WTC11 (cell line): ENCODE results near the gene GGTLC1. TPM values are rescaled to one million over a fixed set of nuclear protein-coding genes. Genes with fewer than 3 reads are reported as not detected.

ENCODE experiments used
- ATAC-seq: fragments of 200-7000 bp; cut with Tn5 transposase; 2 replicates; pipeline ENCODE4 v1.10.0; 2021; ENCODE audit warnings: mild to moderate bottlenecking, moderate library complexity
- CTCF ChIA-PET: fragments of 300-600 bp; sonication (Branson Sonifier 250); formaldehyde crosslinking; loops from one replicate; lab custom pipeline; 2021; ENCODE audit warnings: antibody characterized with exemption; lab: Charles Lee
- POLR2A ChIA-PET: fragments of 350-600 bp; sonication (Branson Sonifier 250); formaldehyde crosslinking; loops from one replicate; lab custom pipeline; 2021; ENCODE audit warnings: antibody characterized with exemption; lab: Charles Lee
- DNase-seq: peaks from one replicate; pipeline ENCODE4 v3.0.0; 2021; ENCODE audit warnings: low spot score
- H3K27ac Mint-ChIP-seq: 2 replicates; pipeline ENCODE4 v1.8.0; 2021; ENCODE audit warnings: mixed read lengths
- H3K27me3 Mint-ChIP-seq: 2 replicates; pipeline ENCODE4 v1.8.0; 2021; ENCODE audit warnings: low read depth, mild to moderate bottlenecking, moderate library complexity, mixed read lengths
- H3K36me3 Mint-ChIP-seq: 2 replicates; pipeline ENCODE4 v1.8.0; 2021; ENCODE audit warnings: mixed read lengths
- H3K4me1 Mint-ChIP-seq: 2 replicates; pipeline ENCODE4 v1.8.0; 2022; ENCODE audit warnings: mixed read lengths
- H3K4me3 Mint-ChIP-seq: 2 replicates; pipeline ENCODE4 v1.8.0; 2021; ENCODE audit warnings: mild to moderate bottlenecking, moderate library complexity, mixed read lengths
- H3K9me3 Mint-ChIP-seq: 2 replicates; pipeline ENCODE4 v1.8.0; 2021; ENCODE audit warnings: mixed read lengths
- ATF3 ChIP-seq: sonication (generic); formaldehyde crosslinking; conservative IDR thresholded peaks from 2 replicates; pipeline ENCODE4 v1.8.1; 2022; ENCODE audit warnings: mild to moderate bottlenecking, missing genetic modification reagents
- ELF4 ChIP-seq: sonication (generic); formaldehyde crosslinking; IDR thresholded peaks from 2 replicates; pipeline ENCODE4 v1.8.1; 2022; ENCODE audit warnings: low read depth, mild to moderate bottlenecking, moderate library complexity, missing genetic modification reagents
- ETV6 ChIP-seq: sonication (generic); formaldehyde crosslinking; IDR thresholded peaks from 2 replicates; pipeline ENCODE4 v1.8.1; 2022; ENCODE audit warnings: mild to moderate bottlenecking, missing genetic modification reagents
- FOXK1 ChIP-seq: sonication (generic); formaldehyde crosslinking; IDR thresholded peaks from 2 replicates; pipeline ENCODE4 v1.8.0; 2022; ENCODE audit warnings: mild to moderate bottlenecking, moderate library complexity, missing genetic modification reagents
- FOXP1 ChIP-seq: sonication (generic); formaldehyde crosslinking; IDR thresholded peaks from 2 replicates; pipeline ENCODE4 v1.8.0; 2022; ENCODE audit warnings: missing genetic modification reagents, mild to moderate bottlenecking, moderate library complexity, borderline replicate concordance
- HMGA2 ChIP-seq: fragments of 250-450 bp; sonication (Bioruptor Pico); IDR thresholded peaks from 2 replicates; pipeline ENCODE4 v1.4.0; 2021; ENCODE audit warnings: mild to moderate bottlenecking, moderate library complexity
- MXD4 ChIP-seq: fragments of 250-450 bp; sonication (Bioruptor Pico); IDR thresholded peaks from 2 replicates; pipeline ENCODE4 v1.8.0; 2021; ENCODE audit warnings: mild to moderate bottlenecking, moderate library complexity, borderline replicate concordance
- NR2C2 ChIP-seq: sonication (generic); formaldehyde crosslinking; IDR thresholded peaks from 2 replicates; pipeline ENCODE4 v1.8.0; 2022; ENCODE audit warnings: mild to moderate bottlenecking, missing genetic modification reagents
- PRRX2 ChIP-seq: fragments of 250-450 bp; sonication (Bioruptor Pico); IDR thresholded peaks from 2 replicates; pipeline ENCODE4 v1.8.0; 2021; ENCODE audit warnings: mild to moderate bottlenecking
- STAT6 ChIP-seq: sonication (generic); formaldehyde crosslinking; conservative IDR thresholded peaks from 2 replicates; pipeline ENCODE4 v1.8.1; 2023; ENCODE audit warnings: mild to moderate bottlenecking, low read depth, missing genetic modification reagents, moderate library complexity
- TCF7 ChIP-seq: sonication (generic); formaldehyde crosslinking; IDR thresholded peaks from 2 replicates; pipeline ENCODE4 v1.8.0; 2022; ENCODE audit warnings: mild to moderate bottlenecking, low read depth, missing genetic modification reagents, moderate library complexity
- TP53 ChIP-seq: sonication (generic); formaldehyde crosslinking; IDR thresholded peaks from 2 replicates; pipeline ENCODE4 v1.8.1; 2023; ENCODE audit warnings: mild to moderate bottlenecking, missing genetic modification reagents
- ZNF138 ChIP-seq: sonication (generic); formaldehyde crosslinking; conservative IDR thresholded peaks from 2 replicates; pipeline ENCODE4 v1.8.1; 2022; ENCODE audit warnings: mild to moderate bottlenecking, moderate library complexity, missing genetic modification reagents
- ZNF232 ChIP-seq: sonication (generic); formaldehyde crosslinking; IDR thresholded peaks from 2 replicates; pipeline ENCODE4 v1.8.0; 2022; ENCODE audit warnings: mild to moderate bottlenecking, missing genetic modification reagents
- ZNF281 ChIP-seq: sonication (generic); formaldehyde crosslinking; IDR thresholded peaks from 2 replicates; pipeline ENCODE4 v1.8.0; 2023; ENCODE audit warnings: mild to moderate bottlenecking, missing genetic modification reagents
- ZNF423 ChIP-seq: fragments of 250-450 bp; sonication (Bioruptor Pico); IDR thresholded peaks from 2 replicates; pipeline ENCODE4 v2.1.2; 2022; ENCODE audit warnings: mild to moderate bottlenecking, moderate library complexity
- ZNF425 ChIP-seq: fragments of 250-450 bp; sonication (Bioruptor Pico); conservative IDR thresholded peaks from 2 replicates; pipeline ENCODE4 v1.9.0; 2021; ENCODE audit warnings: mild to moderate bottlenecking
- total RNA-seq: library from RNA; stranded (reverse); gene quantifications from 3 replicates; pipeline ENCODE4 v1.2.3, GENCODE V29; 2021
- TF ChIP-seq, protein P1 (sequence below): sonication (generic); formaldehyde crosslinking; IDR thresholded peaks from 2 replicates; pipeline ENCODE4 v1.8.0; 2022; ENCODE audit warnings: missing genetic modification reagents
- TF ChIP-seq, protein P2 (sequence below): sonication (generic); formaldehyde crosslinking; IDR thresholded peaks from 2 replicates; pipeline ENCODE4 v1.8.1; 2023; ENCODE audit warnings: mild to moderate bottlenecking, missing genetic modification reagents, borderline replicate concordance

Gene GGTLC1
- total RNA-seq, 1 experiment from 2014 or later: not detected

DNA sequence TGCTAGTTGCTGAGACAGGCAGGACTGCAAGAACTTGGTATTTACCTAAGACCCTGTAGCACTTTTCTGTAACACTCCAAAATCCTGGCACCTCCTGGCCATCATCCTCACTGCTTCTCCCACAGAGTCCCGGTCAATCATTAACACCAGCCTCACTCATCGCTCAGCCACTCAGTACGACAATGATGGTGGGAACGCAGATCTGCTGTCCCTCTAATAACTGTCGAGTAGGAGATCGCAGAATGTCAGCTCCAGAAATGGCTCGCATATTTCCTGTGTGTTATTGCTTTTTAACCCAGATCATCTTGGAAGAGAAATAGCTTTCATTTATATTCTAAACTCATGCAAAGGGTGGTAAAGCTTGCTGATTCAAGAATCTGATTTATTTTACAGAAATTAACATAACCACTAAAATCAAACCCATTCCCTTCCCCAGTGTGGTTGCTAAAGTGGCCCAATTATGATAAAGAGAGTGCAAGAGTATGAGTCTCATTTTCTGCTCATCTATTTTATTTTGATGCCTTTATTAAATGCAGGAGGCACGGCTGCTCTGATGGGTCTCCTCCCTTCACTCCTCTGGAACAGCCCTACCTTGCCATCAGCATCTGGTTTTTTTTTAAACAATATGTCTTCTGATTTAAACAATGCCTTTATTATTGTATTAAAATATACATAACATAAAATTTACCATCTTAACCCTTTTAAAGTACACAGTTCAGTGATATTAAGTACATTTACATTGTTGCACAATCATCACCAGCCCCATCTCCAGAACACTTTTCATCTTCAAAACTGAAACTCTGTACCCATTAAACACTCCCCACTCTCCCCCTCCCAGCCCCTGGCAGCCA is 28.3 kb upstream of the GGTLC1 start:
- ChIA-PET CTCF (no interaction called here), POLR2A (interaction anchor here (0.8 kb wide), 1 partner anchor 12 kb away, joined by 3 read pairs; no protein-coding TSS in a partner anchor)
- H3K4me3 Mint-ChIP-seq: no peak overlapping the region
- H3K4me1 Mint-ChIP-seq: no peaks in the 10 kb centered on the region
- ATAC-seq (no peak), DNase-seq (no peak)
- H3K27ac Mint-ChIP-seq: no peak overlapping the region
- H3K9me3 Mint-ChIP-seq: peaks cover 11% of the 10 kb centered on the region; the same call in 1 of the 2 replicates
- H3K27me3 Mint-ChIP-seq: no peaks in the 10 kb centered on the region
- no peaks in the 10 kb centered on the region for H3K36me3 Mint-ChIP-seq
- TF ChIP-seq TP53 (CRISPR knock-in tag): no peak
- TF ChIP-seq ZNF232 (CRISPR knock-in tag): no peak
- TF ChIP-seq ELF4: no peak
- no peak for TF ChIP-seq ZNF425 (CRISPR knock-in tag)
- TF ChIP-seq, protein P1, sequence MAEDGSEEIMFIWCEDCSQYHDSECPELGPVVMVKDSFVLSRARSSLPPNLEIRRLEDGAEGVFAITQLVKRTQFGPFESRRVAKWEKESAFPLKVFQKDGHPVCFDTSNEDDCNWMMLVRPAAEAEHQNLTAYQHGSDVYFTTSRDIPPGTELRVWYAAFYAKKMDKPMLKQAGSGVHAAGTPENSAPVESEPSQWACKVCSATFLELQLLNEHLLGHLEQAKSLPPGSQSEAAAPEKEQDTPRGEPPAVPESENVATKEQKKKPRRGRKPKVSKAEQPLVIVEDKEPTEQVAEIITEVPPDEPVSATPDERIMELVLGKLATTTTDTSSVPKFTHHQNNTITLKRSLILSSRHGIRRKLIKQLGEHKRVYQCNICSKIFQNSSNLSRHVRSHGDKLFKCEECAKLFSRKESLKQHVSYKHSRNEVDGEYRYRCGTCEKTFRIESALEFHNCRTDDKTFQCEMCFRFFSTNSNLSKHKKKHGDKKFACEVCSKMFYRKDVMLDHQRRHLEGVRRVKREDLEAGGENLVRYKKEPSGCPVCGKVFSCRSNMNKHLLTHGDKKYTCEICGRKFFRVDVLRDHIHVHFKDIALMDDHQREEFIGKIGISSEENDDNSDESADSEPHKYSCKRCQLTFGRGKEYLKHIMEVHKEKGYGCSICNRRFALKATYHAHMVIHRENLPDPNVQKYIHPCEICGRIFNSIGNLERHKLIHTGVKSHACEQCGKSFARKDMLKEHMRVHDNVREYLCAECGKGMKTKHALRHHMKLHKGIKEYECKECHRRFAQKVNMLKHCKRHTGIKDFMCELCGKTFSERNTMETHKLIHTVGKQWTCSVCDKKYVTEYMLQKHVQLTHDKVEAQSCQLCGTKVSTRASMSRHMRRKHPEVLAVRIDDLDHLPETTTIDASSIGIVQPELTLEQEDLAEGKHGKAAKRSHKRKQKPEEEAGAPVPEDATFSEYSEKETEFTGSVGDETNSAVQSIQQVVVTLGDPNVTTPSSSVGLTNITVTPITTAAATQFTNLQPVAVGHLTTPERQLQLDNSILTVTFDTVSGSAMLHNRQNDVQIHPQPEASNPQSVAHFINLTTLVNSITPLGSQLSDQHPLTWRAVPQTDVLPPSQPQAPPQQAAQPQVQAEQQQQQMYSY (CRISPR knock-in tag): no peak
- no peak for TF ChIP-seq NR2C2
- no peak for TF ChIP-seq ZNF138 (CRISPR knock-in tag)
- TF ChIP-seq ZNF423: no peak
- no peak for TF ChIP-seq MXD4 (CRISPR knock-in tag)
- TF ChIP-seq ETV6: no peak
- TF ChIP-seq FOXP1 (CRISPR knock-in tag): no peak
- no peak for TF ChIP-seq TCF7 (CRISPR knock-in tag)
- TF ChIP-seq, protein P2, sequence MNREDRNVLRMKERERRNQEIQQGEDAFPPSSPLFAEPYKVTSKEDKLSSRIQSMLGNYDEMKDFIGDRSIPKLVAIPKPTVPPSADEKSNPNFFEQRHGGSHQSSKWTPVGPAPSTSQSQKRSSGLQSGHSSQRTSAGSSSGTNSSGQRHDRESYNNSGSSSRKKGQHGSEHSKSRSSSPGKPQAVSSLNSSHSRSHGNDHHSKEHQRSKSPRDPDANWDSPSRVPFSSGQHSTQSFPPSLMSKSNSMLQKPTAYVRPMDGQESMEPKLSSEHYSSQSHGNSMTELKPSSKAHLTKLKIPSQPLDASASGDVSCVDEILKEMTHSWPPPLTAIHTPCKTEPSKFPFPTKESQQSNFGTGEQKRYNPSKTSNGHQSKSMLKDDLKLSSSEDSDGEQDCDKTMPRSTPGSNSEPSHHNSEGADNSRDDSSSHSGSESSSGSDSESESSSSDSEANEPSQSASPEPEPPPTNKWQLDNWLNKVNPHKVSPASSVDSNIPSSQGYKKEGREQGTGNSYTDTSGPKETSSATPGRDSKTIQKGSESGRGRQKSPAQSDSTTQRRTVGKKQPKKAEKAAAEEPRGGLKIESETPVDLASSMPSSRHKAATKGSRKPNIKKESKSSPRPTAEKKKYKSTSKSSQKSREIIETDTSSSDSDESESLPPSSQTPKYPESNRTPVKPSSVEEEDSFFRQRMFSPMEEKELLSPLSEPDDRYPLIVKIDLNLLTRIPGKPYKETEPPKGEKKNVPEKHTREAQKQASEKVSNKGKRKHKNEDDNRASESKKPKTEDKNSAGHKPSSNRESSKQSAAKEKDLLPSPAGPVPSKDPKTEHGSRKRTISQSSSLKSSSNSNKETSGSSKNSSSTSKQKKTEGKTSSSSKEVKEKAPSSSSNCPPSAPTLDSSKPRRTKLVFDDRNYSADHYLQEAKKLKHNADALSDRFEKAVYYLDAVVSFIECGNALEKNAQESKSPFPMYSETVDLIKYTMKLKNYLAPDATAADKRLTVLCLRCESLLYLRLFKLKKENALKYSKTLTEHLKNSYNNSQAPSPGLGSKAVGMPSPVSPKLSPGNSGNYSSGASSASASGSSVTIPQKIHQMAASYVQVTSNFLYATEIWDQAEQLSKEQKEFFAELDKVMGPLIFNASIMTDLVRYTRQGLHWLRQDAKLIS: no peak
- no peak for TF ChIP-seq FOXK1
- TF ChIP-seq ZNF281 (CRISPR knock-in tag): no peak
- TF ChIP-seq ATF3: no peak
- no peak for TF ChIP-seq PRRX2 (CRISPR knock-in tag)
- no peak for TF ChIP-seq HMGA2 (CRISPR knock-in tag)
- TF ChIP-seq STAT6 (CRISPR knock-in tag): no peak
